ENCODE data around the gene TSEN54. TPM values are rescaled to one million over a fixed set of nuclear protein-coding genes. Genes with fewer than 3 reads are reported as not detected.
A peak's percentile ranks its signal among the peaks of the same experiment; 100 is the strongest.

TSEN54 gene
- total and polyA plus RNA-seq, 9 donors = 11.3 to 35.0 (median 18.8) TPM

GRCh38 chr17:75498726-75499213 lies 17.6 kb upstream of the TSEN54 start:
- WGBS, 3 donors = 38 to 43% (median 38%) methylated on average over 15 to 16 of the region's 16 CpGs
- no peaks in the 10 kb centered on the region for H3K9me3 ChIP-seq
- H3K4me1 ChIP-seq (ENCODE audit: insufficient read depth) = peaks cover 3% of the 10 kb centered on the region
- no peaks in the 10 kb centered on the region for H3K36me3 ChIP-seq
- intact Hi-C loops (cut with DNase I) = loop anchor here in 1 of 4 donors (10.0 kb wide), 1 partner anchor 74 kb away; no protein-coding TSS in a partner anchor
- no peak overlapping the region for H3K4me3 ChIP-seq
- TF ChIP-seq CTCF (IDR thresholded peaks at IDR 0.05) = no peak
- TF ChIP-seq EP300 (IDR thresholded peaks at IDR 0.05) = no peak
- no peak for TF ChIP-seq POLR2A (IDR thresholded peaks at IDR 0.05)
- no peaks in the 10 kb centered on the region for H3K27me3 ChIP-seq
- DNase-seq = peak in 3 of 5 donors; percentile 52 to 56 (median 54)
- peak overlapping the region in 1 of 2 donors; percentile 66 for H3K27ac ChIP-seq

- intact Hi-C loops (cut with DNase I) = loop anchor here in 1 of 4 donors (10.0 kb wide), 1 partner anchor 75 kb away; no protein-coding TSS in a partner anchor
- WGBS, 3 donors = 8 to 18% (median 8%) methylated on average over 13 to 16 of the region's 16 CpGs
- Histone ChIP-seq H3K27me3 (no peaks in the 10 kb centered on the region), H3K27ac (peak overlapping the region; percentile 7 to 66), H3K9me3 (no peaks in the 10 kb centered on the region), H3K4me3 (no peak overlapping the region), H3K4me1 (ENCODE audit: insufficient read depth) (peaks cover 3% of the 10 kb centered on the region), H3K36me3 (no peaks in the 10 kb centered on the region)
- TF ChIP-seq POLR2A (IDR thresholded peaks at IDR 0.05) (no peak), CTCF (IDR thresholded peaks at IDR 0.05) (no peak), EP300 (IDR thresholded peaks at IDR 0.05) (no peak)
- peak; percentile 71 to 83 (median 78) for DNase-seq
Measured at GRCh38 chr17:75499313-75500022, 16.9 kb upstream of the TSEN54 start.

- TF ChIP-seq POLR2A (IDR thresholded peaks at IDR 0.05) (no peak), EP300 (IDR thresholded peaks at IDR 0.05) (no peak), CTCF (IDR thresholded peaks at IDR 0.05) (no peak)
- no peak for DNase-seq
- Histone ChIP-seq H3K27ac (peak overlapping the region; percentile 7 to 66), H3K27me3 (no peaks in the 10 kb centered on the region), H3K4me3 (no peak overlapping the region), H3K4me1 (ENCODE audit: insufficient read depth) (peaks cover 3% of the 10 kb centered on the region), H3K36me3 (no peaks in the 10 kb centered on the region), H3K9me3 (no peaks in the 10 kb centered on the region)
- 73 to 84% (median 81%) methylated on average over 16 to 17 of the region's 17 CpGs for WGBS, 3 donors
- intact Hi-C loops (cut with DNase I) = no loop called here
Measured at GRCh38 chr17:75500419-75501216, 15.7 kb upstream of the TSEN54 start.

GRCh38 chr17:75501378-75502071 lies 14.8 kb upstream of the TSEN54 start:
- 52 to 74% (median 72%) methylated on average over 21 of the region's 21 CpGs for whole genome bisulfite sequencing, 3 donors
- intact Hi-C loops (cut with DNase I) = no loop called here
- no peak overlapping the region for H3K27ac ChIP-seq
- no peaks in the 10 kb centered on the region for H3K9me3 ChIP-seq
- H3K27me3 ChIP-seq = no peaks in the 10 kb centered on the region
- no peak overlapping the region for H3K4me3 ChIP-seq
- peaks cover 3% of the 10 kb centered on the region for H3K4me1 ChIP-seq (ENCODE audit: insufficient read depth)
- no peaks in the 10 kb centered on the region for H3K36me3 ChIP-seq
- TF ChIP-seq POLR2A (IDR thresholded peaks at IDR 0.05) (no peak), EP300 (IDR thresholded peaks at IDR 0.05) (no peak), CTCF (IDR thresholded peaks at IDR 0.05) (no peak)
- no peak for DNase-seq
